ENCODE data around the gene XAGE3. TPM values are rescaled to one million over a fixed set of nuclear protein-coding genes. Genes with fewer than 3 reads are reported as not detected.
"Not testable (repeated sequence)": the region's sequence is repeated elsewhere in the genome, so short reads cannot be mapped to it uniquely, and the experiment has no call there.

XAGE3 gene
- total and polyA plus RNA-seq, 10 donors: not detected

DNA sequence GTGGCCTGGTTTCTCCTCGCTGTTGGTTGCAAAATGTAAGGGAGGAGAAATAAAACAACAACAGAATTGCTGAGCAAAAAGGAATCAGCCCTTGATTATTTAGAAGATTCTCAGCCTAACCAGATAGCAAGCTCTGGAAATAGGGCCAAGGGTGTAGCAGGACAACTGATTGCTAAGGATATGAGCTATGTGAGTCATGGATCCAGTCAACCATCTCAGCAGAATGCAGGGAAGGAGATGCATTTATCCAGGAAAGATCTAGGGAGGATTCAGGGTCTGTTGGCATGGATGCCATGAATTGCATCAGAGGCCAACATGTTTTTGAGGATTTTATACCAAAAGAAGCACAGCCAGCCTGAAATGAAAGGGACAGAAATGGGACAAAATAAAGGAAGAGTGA lies 2.2 kb upstream of the XAGE3 start:
- no peak for DNase-seq
- H3K27me3 ChIP-seq (replicated peaks in 1 of 7): peaks cover 0 to 17% (median 0%) of the 10 kb centered on the region in 7 donors
- no peaks in the 10 kb centered on the region for H3K9me3 ChIP-seq
- TF ChIP-seq POLR2AphosphoS5 (IDR thresholded peaks at IDR 0.05) (no peak), POLR2A (IDR thresholded peaks at IDR 0.05) (no peak)
- TF ChIP-seq, protein P1, sequence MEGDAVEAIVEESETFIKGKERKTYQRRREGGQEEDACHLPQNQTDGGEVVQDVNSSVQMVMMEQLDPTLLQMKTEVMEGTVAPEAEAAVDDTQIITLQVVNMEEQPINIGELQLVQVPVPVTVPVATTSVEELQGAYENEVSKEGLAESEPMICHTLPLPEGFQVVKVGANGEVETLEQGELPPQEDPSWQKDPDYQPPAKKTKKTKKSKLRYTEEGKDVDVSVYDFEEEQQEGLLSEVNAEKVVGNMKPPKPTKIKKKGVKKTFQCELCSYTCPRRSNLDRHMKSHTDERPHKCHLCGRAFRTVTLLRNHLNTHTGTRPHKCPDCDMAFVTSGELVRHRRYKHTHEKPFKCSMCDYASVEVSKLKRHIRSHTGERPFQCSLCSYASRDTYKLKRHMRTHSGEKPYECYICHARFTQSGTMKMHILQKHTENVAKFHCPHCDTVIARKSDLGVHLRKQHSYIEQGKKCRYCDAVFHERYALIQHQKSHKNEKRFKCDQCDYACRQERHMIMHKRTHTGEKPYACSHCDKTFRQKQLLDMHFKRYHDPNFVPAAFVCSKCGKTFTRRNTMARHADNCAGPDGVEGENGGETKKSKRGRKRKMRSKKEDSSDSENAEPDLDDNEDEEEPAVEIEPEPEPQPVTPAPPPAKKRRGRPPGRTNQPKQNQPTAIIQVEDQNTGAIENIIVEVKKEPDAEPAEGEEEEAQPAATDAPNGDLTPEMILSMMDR (IDR thresholded peaks at IDR 0.05 in 8 of 11, conservative IDR thresholded peaks at IDR 0.05 in 3 of 11): no peak
- no peaks in the 10 kb centered on the region for H3K4me1 ChIP-seq
- intact Hi-C loops (cut with DNase I; ENCODE audit: low total_unique reads): no loop called here
- 37 to 71% (median 54%) methylated on average over 1 of the region's 1 CpG for WGBS, 5 donors
- no peak overlapping the region for H3K4me3 ChIP-seq
- H3K27ac ChIP-seq: no peak overlapping the region
- no peaks in the 10 kb centered on the region for H3K36me3 ChIP-seq

DNA sequence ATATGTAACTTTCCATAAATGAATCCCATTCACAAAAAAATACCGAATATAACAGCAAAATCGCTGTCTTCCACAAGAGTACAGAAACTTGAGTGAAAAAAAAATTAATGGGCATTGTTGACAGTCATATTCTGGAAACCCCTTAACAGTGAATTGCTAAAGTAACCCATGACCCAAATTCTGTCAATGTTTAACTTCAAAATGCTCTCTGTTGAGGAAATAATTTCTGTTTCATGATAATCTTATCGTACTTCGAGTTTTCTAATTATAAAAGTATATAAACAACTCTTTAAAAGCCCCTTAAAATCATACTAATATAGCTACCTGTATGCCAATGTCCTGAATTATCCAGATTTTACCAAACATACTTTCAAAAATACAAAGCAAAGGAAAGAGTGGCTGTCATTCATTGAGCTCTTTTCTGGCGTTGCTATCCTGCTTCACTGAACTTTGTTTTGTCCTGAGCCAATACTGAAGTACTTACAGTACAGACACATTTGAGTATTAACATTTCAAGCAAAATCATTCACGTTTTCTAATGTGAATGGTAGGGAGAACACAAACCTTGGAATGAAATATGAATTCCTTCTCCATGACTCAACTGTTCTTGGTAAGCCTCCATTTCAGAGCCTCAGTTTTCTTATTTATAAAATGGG lies 2.4 kb downstream of the XAGE3 start:
- H3K9me3 ChIP-seq: no peaks in the 10 kb centered on the region
- WGBS, 5 donors: 57 to 84% (median 66%) methylated on average over 6 of the region's 6 CpGs
- H3K4me1 ChIP-seq: no peaks in the 10 kb centered on the region
- H3K27me3 ChIP-seq (replicated peaks in 1 of 7): peaks cover 0 to 16% (median 0%) of the 10 kb centered on the region in 7 donors
- intact Hi-C loops (cut with DNase I; ENCODE audit: low total_unique reads): no loop called here
- no peak overlapping the region for H3K27ac ChIP-seq
- H3K36me3 ChIP-seq: no peaks in the 10 kb centered on the region
- H3K4me3 ChIP-seq: no peak overlapping the region
- TF ChIP-seq POLR2A (IDR thresholded peaks at IDR 0.05) (no peak), POLR2AphosphoS5 (IDR thresholded peaks at IDR 0.05) (no peak)
- TF ChIP-seq, protein P1 (IDR thresholded peaks at IDR 0.05 in 8 of 11, conservative IDR thresholded peaks at IDR 0.05 in 3 of 11): no peak
- DNase-seq: no peak

DNA sequence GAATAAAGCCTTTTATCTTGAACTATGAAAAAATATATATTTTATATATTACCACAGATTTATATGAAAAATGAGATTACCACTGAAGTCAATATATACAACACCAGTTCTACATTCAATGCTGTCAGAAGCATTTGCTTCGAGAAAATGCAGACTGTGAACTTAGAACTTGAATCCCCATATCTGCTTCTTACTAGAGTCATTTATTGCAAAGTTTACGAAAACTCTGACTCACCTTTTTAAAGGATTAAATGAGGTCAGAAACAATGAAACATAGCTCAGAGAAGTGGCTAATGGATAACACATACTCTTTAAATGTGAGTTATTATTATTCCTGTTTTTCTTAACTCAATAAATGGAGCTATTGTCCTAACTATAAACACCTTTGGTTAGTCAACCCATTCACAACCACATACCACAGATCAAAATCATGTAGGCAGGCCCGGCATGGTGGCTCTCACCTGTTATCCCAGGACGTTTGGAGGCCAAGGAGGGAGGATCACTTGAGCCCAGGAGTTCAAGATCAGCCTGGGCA lies 10.8 kb downstream of the XAGE3 start:
- peaks cover 0 to 25% (median 0%) of the 10 kb centered on the region in 7 donors for H3K27me3 ChIP-seq (replicated peaks in 1 of 7)
- intact Hi-C loops (cut with DNase I; ENCODE audit: low total_unique reads); H3K27ac ChIP-seq; H3K4me3 ChIP-seq; H3K4me1 ChIP-seq; DNase-seq; H3K9me3 ChIP-seq; H3K36me3 ChIP-seq: not testable (repeated sequence)
- 50 to 67% (median 62%) methylated on average over 4 of the region's 4 CpGs for WGBS, 5 donors

DNA sequence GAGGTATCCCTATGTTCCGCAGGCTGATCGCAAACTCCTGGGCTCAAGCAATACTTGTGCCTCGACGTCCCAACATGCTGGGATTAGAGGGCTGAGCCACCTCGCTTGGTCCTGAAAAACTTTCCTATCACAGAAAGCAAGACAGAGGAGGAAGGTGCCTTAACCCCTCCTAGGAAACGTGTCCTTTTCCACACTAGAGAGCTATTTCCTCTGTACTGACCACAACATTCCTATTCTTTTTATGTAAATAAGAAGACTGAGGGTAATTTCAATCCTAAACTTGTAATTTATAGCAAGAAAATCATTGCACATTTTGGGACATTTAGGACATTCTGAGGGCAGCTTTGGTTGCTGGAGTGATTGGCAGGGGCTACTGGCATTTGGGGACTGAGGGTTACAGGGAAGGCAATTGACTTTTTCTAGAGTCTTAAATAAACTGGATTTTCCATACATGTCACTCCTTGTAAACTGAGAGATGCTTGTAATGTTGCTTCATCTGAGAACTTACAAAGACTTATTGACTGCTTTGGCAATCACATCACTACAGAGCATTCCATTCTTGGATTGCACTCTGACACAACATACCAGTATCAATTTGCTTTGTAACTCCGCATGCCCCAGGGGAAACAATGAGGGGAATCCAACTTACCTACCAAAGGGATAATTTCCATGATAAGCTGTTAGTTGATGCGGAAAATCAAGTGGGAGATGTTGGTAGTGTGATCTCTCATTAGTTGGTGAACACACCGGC lies 15.6 kb downstream of the XAGE3 start:
- WGBS, 5 donors: 76 to 82% (median 78%) methylated on average over 7 to 9 of the region's 9 CpGs
- no peak overlapping the region for H3K27ac ChIP-seq
- TF ChIP-seq POLR2AphosphoS5 (IDR thresholded peaks at IDR 0.05) (no peak), POLR2A (IDR thresholded peaks at IDR 0.05) (no peak)
- TF ChIP-seq, protein P1 (IDR thresholded peaks at IDR 0.05 in 8 of 11, conservative IDR thresholded peaks at IDR 0.05 in 3 of 11): no peak
- H3K9me3 ChIP-seq: peaks cover 0 to 5% (median 0%) of the 10 kb centered on the region in 8 donors
- H3K36me3 ChIP-seq: no peaks in the 10 kb centered on the region
- no peak for DNase-seq
- H3K4me3 ChIP-seq: no peak overlapping the region
- peaks cover 0 to 48% (median 4%) of the 10 kb centered on the region in 7 donors for H3K27me3 ChIP-seq (replicated peaks in 1 of 7)
- intact Hi-C loops (cut with DNase I; ENCODE audit: low total_unique reads): no loop called here
- H3K4me1 ChIP-seq: no peaks in the 10 kb centered on the region

DNA sequence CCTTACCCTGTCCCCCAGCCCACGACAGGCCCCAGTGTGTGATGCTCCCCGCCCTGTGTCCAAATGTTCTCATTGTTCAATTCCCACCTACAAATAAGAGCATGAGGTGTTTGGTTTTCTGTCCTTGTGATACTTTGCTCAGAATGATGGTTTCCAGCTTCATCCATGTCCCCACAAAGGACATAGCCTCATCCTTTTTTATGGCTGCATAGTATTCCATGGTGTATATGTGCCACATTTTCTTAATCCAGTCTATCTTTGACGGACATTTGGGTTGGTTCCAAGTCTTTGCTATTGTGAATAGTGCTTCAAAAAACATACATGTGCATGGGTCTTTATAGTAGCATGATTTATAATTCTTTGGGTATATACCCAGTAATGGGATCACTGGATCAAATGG lies 24.3 kb downstream of the XAGE3 start:
- H3K27ac ChIP-seq; H3K4me1 ChIP-seq; H3K36me3 ChIP-seq; H3K4me3 ChIP-seq; H3K9me3 ChIP-seq; H3K27me3 ChIP-seq (replicated peaks in 1 of 7); DNase-seq; intact Hi-C loops (cut with DNase I; ENCODE audit: low total_unique reads): not testable (repeated sequence)
- WGBS, 5 donors: 70 to 89% (median 79%) methylated on average over 3 of the region's 3 CpGs

Measured in spleen (tissue), 11 donors.